Measurements from ENCODE around the gene VAV3. TPM values are rescaled to one million over a fixed set of nuclear protein-coding genes. Genes with fewer than 3 reads are reported as not detected.
"Not testable (repeated sequence)": the region's sequence is repeated elsewhere in the genome, so short reads cannot be mapped to it uniquely, and the experiment has no call there.

VAV3 gene
- total RNA-seq, 1 experiment from 2014 or later: 0.84 TPM

- no peak for DNase-seq (ENCODE audit: low read depth)
Observed at GRCh38 chr1:107741242-107741641, 223.7 kb downstream of the VAV3 start.

- no peak for DNase-seq (ENCODE audit: low read depth)
Observed at GRCh38 chr1:107740579-107740978, 224.4 kb downstream of the VAV3 start.

GRCh38 chr1:107739651-107740050, 225.3 kb downstream of the VAV3 start:
- no peak for DNase-seq (ENCODE audit: low read depth)

- no peak for DNase-seq (ENCODE audit: low read depth)
Observed at GRCh38 chr1:107739201-107739600, 225.8 kb downstream of the VAV3 start.

- not testable (repeated sequence) for DNase-seq (ENCODE audit: low read depth)
Observed at GRCh38 chr1:107733401-107733800, 231.6 kb downstream of the VAV3 start.

- no peak for DNase-seq (ENCODE audit: low read depth)
Observed at GRCh38 chr1:107727866-107728265, 237.1 kb downstream of the VAV3 start.

GRCh38 chr1:107726860-107727259, 238.1 kb downstream of the VAV3 start:
- DNase-seq (ENCODE audit: low read depth): no peak

- DNase-seq (ENCODE audit: low read depth): no peak
Observed at GRCh38 chr1:107724648-107725047, 240.3 kb downstream of the VAV3 start.

GRCh38 chr1:107720210-107720609, 244.8 kb downstream of the VAV3 start:
- not testable (repeated sequence) for DNase-seq (ENCODE audit: low read depth)

- no peak for DNase-seq (ENCODE audit: low read depth)
Observed at GRCh38 chr1:107710005-107710404, 255.0 kb downstream of the VAV3 start.

- DNase-seq (ENCODE audit: low read depth): no peak
Observed at GRCh38 chr1:107707111-107707510, 257.9 kb downstream of the VAV3 start.

- no peak for DNase-seq (ENCODE audit: low read depth)
Observed at GRCh38 chr1:107706182-107706581, 258.8 kb downstream of the VAV3 start.

- DNase-seq (ENCODE audit: low read depth): no peak
Observed at GRCh38 chr1:107704911-107705310, 260.1 kb downstream of the VAV3 start.

- no peak for DNase-seq (ENCODE audit: low read depth)
Observed at GRCh38 chr1:107702946-107703571, 261.9 kb downstream of the VAV3 start.

- DNase-seq (ENCODE audit: low read depth): not testable (repeated sequence)
Observed at GRCh38 chr1:107700651-107701050, 264.3 kb downstream of the VAV3 start.

- DNase-seq (ENCODE audit: low read depth): no peak
Observed at GRCh38 chr1:107698161-107698560, 266.8 kb downstream of the VAV3 start.

GRCh38 chr1:107695341-107695740, 269.6 kb downstream of the VAV3 start:
- DNase-seq (ENCODE audit: low read depth): peak; percentile 7

GRCh38 chr1:107692580-107693345, 272.2 kb downstream of the VAV3 start:
- no peak for DNase-seq (ENCODE audit: low read depth)

- DNase-seq (ENCODE audit: low read depth): peak; percentile 6
Observed at GRCh38 chr1:107691540-107691939, 273.4 kb downstream of the VAV3 start.

GRCh38 chr1:107690491-107690890, 274.5 kb downstream of the VAV3 start:
- peak; percentile 21 for DNase-seq (ENCODE audit: low read depth)

- DNase-seq (ENCODE audit: low read depth): no peak
Observed at GRCh38 chr1:107689733-107690132, 275.2 kb downstream of the VAV3 start.

GRCh38 chr1:107689159-107689558, 275.8 kb downstream of the VAV3 start:
- peak; percentile 33 for DNase-seq (ENCODE audit: low read depth)

Measured in RPMI7951 (cell line).